A673 (cell line): ENCODE measurements around the gene GRIK4.

Experiments
- EZH2 ChIP-seq: fragments of 200-600 bp; sonication (generic); IDR thresholded peaks from 2 replicates; pipeline ENCODE4 v1.6.1; 2017; ENCODE audit warnings: borderline replicate concordance, low read depth, mild to moderate bottlenecking, mixed read lengths, antibody characterized with exemption, low read length; ENCODE audit not compliant: poor library complexity, severe bottlenecking
- TF ChIP-seq, protein P1 (sequence below): fragments of 300-800, 200-600 bp; sonication (generic); conservative IDR thresholded peaks from 2 replicates; pipeline ENCODE4 v1.5.1; 2017; ENCODE audit warnings: low read depth, mild to moderate bottlenecking, antibody characterized with exemption, low read length, moderate library complexity, mixed read lengths

DNA sequence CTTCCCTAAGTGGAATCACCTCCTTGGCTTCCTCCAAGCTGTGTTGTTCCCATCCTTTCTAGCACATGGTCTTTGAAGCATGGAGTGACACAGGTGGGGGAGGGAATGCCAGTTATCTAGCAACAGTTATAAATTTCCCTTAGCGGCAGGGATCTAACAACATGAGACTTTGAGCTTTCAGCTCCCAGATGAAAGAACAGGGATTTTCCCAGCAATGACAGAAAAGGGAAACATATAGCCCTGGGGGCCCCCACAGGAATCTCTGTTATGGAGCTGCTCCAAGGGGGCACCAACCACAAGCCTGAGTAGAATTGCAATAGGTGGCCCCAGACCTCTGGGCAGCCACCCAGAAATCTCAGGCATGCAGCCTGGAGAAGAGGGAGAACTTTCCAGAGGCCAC, 163.0 kb downstream of the GRIK4 start:
- TF ChIP-seq, protein P1, sequence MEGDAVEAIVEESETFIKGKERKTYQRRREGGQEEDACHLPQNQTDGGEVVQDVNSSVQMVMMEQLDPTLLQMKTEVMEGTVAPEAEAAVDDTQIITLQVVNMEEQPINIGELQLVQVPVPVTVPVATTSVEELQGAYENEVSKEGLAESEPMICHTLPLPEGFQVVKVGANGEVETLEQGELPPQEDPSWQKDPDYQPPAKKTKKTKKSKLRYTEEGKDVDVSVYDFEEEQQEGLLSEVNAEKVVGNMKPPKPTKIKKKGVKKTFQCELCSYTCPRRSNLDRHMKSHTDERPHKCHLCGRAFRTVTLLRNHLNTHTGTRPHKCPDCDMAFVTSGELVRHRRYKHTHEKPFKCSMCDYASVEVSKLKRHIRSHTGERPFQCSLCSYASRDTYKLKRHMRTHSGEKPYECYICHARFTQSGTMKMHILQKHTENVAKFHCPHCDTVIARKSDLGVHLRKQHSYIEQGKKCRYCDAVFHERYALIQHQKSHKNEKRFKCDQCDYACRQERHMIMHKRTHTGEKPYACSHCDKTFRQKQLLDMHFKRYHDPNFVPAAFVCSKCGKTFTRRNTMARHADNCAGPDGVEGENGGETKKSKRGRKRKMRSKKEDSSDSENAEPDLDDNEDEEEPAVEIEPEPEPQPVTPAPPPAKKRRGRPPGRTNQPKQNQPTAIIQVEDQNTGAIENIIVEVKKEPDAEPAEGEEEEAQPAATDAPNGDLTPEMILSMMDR, result no peak
- TF ChIP-seq EZH2, result no peak
